ENCODE results near the gene MBD6.
"Not testable (repeated sequence)": the region's sequence is repeated elsewhere in the genome, so short reads cannot be mapped to it uniquely, and the experiment has no call there.

Gene MBD6

DNA sequence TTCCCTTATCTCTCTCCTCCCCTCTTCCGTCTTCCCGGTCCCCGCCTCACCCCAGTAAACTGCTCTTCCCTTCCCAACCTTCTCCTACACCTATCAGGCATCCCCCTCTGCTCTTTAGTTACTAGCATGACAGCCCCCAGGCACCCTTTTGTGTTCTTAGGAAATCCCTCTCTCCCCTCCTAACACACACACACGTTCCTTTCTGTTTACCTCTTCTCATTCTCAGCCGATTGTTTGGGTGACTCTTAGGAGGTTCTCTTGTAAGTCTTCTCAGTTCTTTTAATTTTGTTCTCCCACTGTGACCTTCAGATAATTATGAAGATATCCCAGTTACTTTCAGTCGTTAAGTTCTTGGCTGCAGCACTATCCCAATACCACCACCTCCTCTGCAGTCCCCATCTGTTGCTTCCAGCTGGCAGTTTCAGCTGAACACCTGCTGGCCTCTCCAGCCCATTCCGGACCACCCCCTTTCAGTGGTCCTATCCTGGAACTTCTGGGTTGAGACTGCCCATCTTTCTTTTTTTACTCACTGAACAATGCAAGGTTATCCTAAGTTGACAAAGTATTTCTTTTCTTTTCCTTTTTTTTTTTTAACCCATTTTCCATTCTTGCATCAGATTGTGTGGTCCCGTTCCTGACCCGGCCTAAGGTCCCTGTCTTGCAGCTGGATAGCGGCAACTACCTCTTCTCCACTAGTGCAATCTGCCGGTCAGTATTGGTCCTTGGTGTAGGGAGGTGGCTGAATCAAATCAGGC, 34.0 kb upstream of the MBD6 start:
- DNase-seq = no peak

DNA sequence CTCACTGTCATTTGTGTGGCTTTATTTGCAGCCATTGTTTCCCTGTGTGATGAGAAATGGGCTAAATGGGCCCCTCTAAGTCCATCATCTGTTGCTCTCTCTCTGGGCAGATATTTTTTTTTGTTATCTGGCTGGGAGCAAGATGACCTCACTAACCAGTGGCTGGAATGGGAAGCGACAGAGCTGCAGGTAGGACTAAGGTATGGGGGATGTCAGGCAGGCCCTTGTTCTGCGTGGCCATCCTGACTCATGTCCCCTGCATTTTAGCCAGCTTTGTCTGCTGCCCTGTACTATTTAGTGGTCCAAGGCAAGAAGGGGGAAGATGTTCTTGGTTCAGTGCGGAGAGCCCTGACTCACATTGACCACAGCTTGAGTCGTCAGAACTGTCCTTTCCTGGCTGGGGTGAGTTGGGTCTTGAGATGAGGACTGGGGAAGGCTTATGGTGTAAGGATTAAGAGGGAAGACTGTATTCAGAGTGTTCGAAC, 33.4 kb upstream of the MBD6 start:
- no peak for DNase-seq

DNA sequence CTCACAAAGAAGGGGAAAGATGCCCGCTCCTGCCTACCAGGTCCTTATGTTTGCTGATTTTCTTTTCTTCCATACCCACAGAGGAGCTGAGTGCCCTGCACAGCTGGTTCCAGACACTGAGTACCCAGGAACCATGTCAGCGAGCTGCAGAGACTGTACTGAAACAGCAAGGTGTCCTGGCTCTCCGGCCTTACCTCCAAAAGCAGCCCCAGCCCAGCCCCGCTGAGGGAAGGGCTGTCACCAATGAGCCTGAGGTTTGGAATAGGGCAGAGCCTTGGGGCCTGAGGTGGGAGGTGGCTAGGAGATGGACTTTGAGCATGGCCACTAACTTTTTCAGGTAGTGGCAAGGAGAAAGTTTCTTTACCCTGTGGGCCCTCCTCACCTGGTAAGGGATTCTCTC, 32.5 kb upstream of the MBD6 start:
- no peak for DNase-seq

DNA sequence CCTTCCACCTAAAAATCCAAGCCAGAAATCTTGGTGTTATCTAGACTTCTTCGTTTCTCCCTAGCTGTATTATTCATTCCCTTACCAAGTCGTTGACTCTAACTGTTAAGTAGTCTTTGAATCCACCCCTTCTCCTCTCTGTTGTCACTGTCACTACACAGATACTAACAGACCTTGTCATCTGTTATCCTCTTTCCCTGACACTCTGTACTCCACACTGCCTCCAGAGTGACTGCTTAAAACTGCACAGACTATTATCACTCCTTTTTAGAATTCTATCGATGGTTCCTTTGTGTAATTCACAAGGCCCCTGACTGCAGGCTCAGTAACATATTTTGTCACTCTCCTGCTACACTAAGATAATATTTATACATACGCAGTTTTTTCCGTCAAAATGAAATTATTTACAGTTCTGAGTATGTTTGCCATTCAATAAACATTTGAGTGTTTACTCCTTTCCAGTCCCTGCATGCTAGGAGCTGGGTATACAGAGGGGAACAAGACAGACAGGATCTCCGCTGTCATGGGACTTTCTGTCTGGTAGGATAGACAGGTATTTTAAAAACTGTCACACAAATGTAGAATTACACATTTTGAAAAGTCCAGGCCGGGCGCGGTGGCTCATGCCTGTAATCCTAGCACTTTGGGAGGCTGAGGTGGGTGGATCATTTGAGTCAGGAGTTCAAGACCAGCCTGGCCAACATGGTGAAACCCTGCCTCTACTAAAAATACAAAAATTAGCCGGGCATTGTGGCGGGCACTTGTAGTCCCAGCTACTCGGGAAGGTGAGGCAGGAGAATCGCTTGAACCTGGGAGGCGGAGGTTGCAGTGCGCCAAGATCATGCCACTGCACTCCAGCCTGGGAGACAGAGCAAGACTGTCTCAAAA, 31.0 kb upstream of the MBD6 start:
- no peak for DNase-seq

DNA sequence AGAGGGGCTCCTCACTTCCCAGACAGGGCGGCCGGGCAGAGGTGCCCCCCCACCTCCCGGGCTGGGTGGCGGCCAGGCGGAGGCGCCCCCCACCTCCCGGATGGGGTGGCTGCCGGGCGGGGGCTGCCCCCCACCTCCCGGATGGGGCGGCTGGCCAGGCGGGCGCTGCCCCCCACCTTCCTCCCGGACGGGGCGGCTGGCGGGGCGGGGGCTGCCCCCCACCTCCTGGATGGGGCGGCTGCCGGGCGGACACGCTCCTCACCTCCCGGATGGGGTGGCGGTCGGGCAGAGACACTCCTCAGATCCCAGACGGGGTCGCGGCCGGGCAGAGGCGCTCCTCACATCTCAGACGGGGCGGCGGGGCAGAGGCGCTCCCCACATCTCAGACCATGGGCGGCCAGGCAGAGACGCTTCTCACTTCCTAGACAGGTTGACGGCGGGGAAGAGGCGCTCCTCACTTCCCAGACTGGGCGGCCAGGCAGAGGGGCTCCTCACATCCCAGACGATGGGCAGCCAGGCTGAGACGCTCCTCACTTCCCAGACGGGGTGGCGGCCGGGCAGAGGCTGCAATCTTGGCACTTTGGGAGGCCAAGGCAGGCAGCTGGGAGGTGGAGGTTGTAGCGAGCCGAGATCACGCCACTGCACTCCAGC, 27.4 kb upstream of the MBD6 start:
- not testable (repeated sequence) for DNase-seq

DNA sequence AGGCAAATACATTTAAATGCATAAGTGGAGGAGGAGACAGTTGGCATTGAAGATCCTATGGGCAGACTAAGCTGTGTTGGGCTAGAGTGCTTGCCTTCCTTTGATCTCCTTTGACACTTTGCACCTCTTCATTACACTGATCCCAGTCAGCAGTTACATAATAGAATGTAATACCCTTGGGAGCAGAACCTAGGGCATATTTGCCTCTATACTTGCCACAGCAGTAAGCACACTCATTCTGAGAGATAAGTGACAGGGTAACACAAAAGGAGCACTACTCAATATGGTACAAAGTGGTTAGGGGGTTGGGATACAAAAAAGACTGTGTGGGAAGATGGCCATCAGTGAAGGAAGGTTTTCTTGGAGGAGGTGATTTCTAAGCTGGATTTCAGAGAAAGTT, 25.8 kb upstream of the MBD6 start:
- no peak for DNase-seq

DNA sequence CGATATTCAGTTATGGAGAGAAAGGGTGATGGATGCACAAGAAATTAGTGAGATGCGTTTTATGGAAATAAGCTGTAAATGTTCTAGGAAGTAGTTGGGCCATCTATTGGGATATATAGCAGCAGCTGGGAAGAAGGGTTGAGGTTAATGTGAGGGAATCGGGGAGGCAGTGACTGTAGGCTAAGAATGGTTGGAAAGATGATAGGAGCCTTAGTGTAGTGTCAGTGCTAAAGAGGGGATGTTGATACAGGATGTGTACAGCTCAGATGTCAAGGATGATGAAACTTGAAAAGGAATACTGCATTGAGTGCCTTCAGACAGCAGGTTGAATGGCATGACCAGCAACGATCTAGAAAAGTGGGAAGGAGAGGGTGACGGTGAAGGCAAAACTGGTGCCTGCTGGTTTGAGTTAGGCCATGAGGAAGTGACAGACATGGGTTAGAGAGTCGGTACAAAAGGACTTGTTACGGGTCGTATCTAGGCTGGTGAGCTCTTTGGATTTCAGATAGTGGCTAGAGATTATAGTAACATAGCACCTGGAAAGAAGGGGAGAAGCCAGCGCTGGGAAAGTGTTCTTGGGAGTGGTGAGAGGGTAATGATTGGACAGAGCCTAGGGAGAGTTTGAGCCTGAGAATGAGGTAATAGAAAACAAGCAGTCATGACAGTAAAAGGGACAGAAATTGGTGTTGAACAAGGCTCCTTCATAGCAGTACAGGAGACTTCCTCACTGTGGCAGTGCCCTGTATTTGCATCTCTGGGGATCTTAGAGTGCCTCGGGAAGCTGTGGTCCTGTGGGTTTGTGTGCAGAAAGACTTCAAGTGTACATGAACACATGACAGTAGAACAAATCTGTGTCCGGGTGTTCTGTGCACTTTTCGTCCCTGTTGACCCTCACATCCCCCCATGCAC, 25.1 kb upstream of the MBD6 start:
- DNase-seq = no peak

DNA sequence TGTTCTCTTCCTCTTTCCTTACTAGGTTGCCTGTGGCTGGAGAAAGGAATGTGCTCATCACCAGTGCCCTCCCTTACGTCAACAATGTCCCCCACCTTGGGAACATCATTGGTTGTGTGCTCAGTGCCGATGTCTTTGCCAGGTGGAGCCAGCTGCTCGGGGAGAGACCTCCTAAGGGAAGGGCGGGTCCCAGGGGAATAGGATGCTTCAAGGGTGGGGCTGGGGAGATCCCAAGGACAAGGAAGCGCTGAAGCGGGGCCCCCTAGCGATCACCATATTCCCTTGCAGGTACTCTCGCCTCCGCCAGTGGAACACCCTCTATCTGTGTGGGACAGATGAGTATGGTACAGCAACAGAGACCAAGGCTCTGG, 24.5 kb upstream of the MBD6 start:
- DNase-seq = no peak

DNA sequence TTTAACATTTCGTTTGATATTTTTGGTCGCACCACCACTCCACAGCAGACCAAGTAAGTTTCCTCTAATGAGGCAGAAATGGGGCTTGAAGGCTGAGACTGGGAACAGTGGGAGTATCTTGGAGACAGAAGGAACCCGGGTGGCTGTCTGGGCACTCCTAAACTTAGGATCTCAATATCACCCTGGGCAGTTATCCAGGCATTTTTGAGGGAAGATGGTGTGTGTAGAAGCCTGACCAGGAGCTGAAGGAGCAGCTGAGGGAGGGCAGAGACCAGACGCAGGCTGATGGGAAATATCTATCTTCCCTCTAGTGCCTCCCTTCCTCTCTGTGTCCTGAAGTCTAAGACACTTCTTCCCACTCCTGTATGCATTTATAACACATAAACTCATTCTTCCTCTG, 24.1 kb upstream of the MBD6 start:
- DNase-seq = no peak

DNA sequence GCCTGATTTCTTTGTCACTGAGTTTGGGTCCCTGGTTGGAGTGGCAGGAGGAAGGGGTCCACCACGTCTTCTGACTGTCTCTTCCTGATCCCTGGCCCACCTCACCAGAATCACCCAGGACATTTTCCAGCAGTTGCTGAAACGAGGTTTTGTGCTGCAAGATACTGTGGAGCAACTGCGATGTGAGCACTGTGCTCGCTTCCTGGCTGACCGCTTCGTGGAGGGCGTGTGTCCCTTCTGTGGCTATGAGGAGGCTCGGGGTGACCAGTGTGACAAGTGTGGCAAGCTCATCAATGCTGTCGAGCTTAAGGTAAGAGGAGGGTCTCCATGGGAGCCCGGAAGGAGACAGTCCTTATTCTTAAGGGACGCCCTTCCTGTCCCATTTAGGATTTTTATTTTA, 22.4 kb upstream of the MBD6 start:
- DNase-seq = no peak

DNA sequence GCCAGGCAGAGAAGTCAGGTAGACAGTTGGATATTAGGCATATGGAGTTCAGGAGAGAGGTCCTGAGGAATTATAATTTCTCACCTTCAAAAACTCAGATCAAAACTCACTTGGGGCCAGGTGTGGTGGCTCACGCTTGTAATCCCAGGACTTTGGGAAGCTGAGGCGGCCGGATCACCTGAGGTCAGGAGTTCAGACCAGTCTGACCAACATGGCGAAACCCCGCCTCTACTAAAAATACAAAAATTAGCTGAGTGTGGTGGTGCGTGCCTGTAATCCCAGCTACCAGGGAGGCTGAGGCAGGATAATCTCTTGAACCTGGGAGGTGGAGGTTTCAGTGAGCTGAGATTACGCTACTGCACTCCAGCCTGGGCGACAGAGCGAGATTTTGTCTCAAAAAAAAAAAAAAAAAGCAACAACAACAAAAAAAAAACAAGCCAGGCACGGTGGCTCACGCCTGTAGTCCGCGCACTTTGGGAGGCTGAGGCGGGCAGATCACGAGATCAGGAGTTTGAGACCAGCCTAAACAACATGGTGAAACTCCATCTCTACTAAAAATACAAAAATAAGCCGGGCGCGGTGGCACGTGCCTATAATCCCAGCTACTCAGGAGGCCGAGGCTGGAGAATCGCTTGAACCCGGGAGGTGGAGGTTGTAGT, 20.2 kb upstream of the MBD6 start:
- not testable (repeated sequence) for DNase-seq

DNA sequence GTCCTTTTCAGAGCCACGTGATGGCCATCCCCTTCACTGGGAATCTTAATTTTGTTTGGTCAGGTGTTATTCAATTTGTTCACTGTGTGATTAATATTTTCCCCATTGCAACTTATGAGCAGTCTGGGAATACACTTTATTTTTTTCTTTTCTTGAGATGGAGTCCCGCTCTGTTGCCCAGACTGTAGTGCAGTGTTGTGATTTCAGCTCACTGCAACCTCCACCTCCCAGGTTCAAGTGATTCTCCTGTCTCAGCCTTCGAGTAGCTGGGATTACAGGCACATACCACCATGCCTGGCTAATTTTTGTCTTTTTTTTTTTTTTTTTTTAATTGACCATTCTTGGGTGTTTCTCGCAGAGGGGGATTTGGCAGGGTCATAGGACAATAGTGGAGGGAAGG, 16.1 kb upstream of the MBD6 start:
- DNase-seq = not testable (repeated sequence)

DNA sequence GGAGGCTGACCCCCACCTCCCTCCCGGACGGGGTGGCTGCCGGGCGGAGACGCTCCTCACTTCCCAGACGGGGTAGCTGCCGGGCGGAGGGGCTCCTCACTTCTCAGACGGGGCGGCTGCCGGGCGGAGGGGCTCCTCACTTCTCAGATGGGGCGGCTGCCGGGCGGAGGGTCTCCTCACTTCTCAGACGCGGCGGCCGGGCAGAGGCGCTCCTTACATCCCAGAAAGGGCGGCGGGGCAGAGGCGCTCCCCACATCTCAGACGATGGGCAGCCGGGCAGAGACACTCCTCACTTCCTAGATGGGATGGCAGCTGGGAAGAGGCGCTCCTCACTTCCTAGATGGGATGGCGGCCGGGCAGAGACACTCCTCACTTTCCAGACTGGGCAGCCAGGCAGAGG, 14.8 kb upstream of the MBD6 start:
- not testable (repeated sequence) for DNase-seq

DNA sequence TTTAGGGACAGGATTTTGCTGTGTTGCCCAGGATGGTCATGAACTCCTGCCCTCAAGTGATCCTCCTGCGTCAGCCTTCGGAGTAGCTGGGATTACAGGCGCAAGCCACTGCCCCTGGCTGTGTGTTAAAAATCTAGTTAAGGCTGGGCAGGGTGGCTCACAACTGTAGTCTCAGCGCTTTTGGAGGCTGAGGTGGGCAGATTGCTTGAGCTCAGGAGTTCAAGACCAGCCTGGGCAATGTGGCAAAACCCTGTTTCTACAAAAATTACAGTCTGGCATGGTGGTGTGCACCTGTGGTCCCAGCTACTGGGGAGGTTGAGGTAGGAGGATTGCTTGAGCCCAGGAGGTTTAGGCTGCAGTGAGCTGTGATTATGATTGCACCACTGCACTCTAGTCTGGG, 11.5 kb upstream of the MBD6 start:
- DNase-seq = no peak

DNA sequence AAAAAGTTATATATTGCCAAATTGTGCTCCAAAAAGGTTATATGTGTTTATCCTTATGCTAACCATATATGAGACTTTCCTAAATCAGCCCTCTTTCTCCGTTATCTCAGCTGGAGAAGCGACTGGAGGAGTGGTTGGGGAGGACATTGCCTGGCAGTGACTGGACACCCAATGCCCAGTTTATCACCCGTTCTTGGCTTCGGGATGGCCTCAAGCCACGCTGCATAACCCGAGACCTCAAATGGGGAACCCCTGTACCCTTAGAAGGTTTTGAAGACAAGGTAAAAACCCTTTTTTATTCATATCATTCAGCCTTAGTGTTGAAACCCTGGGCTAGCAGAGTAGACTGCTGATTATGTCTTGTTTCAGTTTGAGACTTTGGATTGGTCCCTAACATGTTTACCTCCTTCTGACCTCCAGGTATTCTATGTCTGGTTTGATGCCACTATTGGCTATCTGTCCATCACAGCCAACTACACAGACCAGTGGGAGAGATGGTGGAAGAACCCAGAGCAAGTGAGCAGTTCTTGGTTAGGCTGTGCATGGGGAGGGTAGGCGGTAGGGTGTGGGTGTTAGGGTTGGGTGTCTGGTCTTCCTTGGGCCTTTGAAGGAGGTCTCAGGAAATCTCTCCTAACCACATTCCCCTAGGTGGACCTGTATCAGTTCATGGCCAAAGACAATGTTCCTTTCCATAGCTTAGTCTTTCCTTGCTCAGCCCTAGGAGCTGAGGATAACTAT, 10.9 kb upstream of the MBD6 start:
- no peak for DNase-seq

DNA sequence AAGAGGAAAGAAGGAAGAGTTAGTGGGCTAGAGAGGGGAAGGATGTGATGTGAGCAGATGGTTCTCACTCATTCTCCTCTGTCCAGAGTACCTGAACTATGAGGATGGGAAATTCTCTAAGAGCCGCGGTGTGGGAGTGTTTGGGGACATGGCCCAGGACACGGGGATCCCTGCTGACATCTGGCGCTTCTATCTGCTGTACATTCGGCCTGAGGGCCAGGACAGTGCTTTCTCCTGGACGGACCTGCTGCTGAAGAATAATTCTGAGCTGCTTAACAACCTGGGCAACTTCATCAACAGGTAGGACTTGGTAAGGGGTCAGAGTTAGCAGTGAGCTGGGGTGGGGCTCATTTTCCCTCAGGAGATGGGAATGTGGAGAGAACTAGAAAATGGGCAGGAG, 10.0 kb upstream of the MBD6 start:
- no peak for DNase-seq

DNA sequence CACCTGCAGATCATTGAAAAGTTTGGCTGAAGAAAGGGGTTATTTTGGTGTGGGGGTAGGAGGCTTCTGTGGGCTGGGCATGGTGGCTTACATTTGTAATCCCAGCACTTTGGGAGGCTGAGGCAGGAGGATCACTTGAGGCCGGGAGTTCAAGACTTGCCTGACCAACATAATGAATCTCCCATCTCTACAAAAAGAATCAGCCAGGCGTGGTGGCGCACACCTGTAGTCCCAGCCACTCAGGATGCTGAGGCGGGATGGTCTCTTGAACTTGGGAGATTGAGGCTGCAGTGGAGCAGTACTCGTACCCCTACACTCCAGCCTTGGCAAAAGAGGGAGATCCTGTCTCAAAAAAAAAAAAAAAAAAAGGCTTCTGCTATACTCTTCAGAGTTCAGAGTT, 9.4 kb upstream of the MBD6 start:
- DNase-seq = no peak

DNA sequence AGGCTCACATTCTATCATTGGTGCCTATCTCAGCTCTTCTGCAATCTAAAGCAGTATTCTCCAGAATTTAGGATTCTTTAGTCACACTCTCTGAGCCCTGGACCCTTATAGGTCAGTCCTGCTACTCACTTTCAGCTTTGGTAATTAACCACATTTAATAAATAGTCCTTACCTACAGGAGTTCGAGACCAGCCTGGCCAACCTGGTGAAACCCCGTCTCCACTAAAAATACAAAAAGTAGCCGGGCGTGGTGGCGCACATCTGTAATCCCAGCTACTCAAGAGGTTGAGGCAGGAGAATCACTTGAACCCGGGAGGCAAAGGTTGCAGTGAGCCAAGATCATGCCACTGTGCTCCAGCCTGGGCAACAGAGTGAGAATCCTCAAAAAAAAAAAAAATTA, 8.9 kb upstream of the MBD6 start:
- not testable (repeated sequence) for DNase-seq

DNA sequence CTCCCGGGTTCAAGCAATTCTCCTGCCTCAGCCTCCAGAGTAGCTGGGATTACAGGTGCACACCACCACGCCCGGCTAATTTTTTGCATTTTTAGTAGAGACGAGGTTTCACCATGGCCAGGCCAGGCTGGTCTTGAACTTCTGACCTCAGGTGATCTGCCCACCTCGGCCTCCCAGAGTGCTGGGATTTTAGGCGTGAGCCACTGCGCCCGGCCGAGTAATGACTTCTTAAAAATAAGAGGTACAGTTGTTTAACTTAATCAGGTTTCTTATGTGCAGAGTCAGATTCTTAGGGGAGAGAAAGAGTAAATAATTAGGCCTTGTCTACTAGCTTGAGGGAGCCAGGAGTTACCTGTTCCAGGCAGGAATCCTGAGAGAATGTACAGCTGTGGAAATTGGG, 8.4 kb upstream of the MBD6 start:
- DNase-seq = not testable (repeated sequence)

DNA sequence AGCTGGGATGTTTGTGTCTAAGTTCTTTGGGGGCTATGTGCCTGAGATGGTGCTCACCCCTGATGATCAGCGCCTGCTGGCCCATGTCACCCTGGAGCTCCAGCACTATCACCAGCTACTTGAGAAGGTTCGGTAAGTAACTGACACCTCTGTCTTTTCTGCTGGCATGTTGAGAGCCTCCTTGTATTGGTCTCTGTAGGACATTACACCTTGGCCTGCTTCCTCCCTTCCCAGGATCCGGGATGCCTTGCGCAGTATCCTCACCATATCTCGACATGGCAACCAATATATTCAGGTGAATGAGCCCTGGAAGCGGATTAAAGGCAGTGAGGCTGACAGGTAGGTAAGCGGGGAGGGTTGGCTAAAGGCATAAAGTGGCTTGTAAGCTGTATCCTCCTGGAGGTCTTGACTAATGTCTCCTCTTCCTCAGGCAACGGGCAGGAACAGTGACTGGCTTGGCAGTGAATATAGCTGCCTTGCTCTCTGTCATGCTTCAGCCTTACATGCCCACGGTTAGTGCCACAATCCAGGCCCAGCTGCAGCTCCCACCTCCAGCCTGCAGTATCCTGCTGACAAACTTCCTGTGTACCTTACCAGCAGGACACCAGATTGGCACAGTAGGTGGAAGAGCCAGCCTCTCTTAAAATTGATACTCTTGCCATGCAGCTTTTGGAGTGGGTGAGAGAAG, 7.8 kb upstream of the MBD6 start:
- no peak for DNase-seq
